ENCODE data around the gene PEAK1.
"Not testable (repeated sequence)": the region's sequence is repeated elsewhere in the genome, so short reads cannot be mapped to it uniquely, and the experiment has no call there.

Gene PEAK1

GRCh38 chr15:77178411-77178810 is 241.5 kb downstream of the PEAK1 start:
- no peak for DNase-seq (ENCODE audit: low read depth in 2 of 2)

GRCh38 chr15:77176148-77176547 is 243.8 kb downstream of the PEAK1 start:
- not testable (repeated sequence) for DNase-seq (ENCODE audit: low read depth in 2 of 2)

- no peak for DNase-seq (ENCODE audit: low read depth in 2 of 2)
These were observed 246.4 kb downstream of the PEAK1 start for GRCh38 chr15:77173487-77173886.

- no peak for DNase-seq (ENCODE audit: low read depth in 2 of 2)
These were observed 248.5 kb downstream of the PEAK1 start for GRCh38 chr15:77171221-77171967.

- no peak for DNase-seq (ENCODE audit: low read depth in 2 of 2)
These were observed 251.3 kb downstream of the PEAK1 start for GRCh38 chr15:77168616-77169015.

- DNase-seq (ENCODE audit: low read depth in 2 of 2): no peak
These were observed 251.8 kb downstream of the PEAK1 start for GRCh38 chr15:77168141-77168540.

- DNase-seq (ENCODE audit: low read depth in 2 of 2): no peak
These were observed 252.5 kb downstream of the PEAK1 start for GRCh38 chr15:77167406-77167805.

- DNase-seq (ENCODE audit: low read depth in 2 of 2): no peak
These were observed 256.0 kb downstream of the PEAK1 start for GRCh38 chr15:77163781-77164384.

- no peak for DNase-seq (ENCODE audit: low read depth in 2 of 2)
These were observed 256.9 kb downstream of the PEAK1 start for GRCh38 chr15:77162872-77163633.

- no peak for DNase-seq (ENCODE audit: low read depth in 2 of 2)
These were observed 259.1 kb downstream of the PEAK1 start for GRCh38 chr15:77160562-77161478.

- DNase-seq (ENCODE audit: low read depth in 2 of 2): not testable (repeated sequence)
These were observed 263.9 kb downstream of the PEAK1 start for GRCh38 chr15:77156000-77156399.

- DNase-seq (ENCODE audit: low read depth in 2 of 2): no peak
These were observed 271.7 kb downstream of the PEAK1 start for GRCh38 chr15:77148191-77148590.

GRCh38 chr15:77145370-77145769 is 274.5 kb downstream of the PEAK1 start:
- DNase-seq (ENCODE audit: low read depth in 2 of 2): no peak

GRCh38 chr15:77144492-77145070 is 275.3 kb downstream of the PEAK1 start:
- DNase-seq (ENCODE audit: low read depth in 2 of 2): no peak

GRCh38 chr15:77144026-77144425 is 275.9 kb downstream of the PEAK1 start:
- DNase-seq (ENCODE audit: low read depth in 2 of 2): no peak

- DNase-seq (ENCODE audit: low read depth in 2 of 2): no peak
These were observed 276.3 kb downstream of the PEAK1 start for GRCh38 chr15:77143616-77144015.

- DNase-seq (ENCODE audit: low read depth in 2 of 2): no peak
These were observed 276.7 kb downstream of the PEAK1 start for GRCh38 chr15:77143191-77143590.

- DNase-seq (ENCODE audit: low read depth in 2 of 2): no peak
These were observed 279.7 kb downstream of the PEAK1 start for GRCh38 chr15:77140220-77140619.

- DNase-seq (ENCODE audit: low read depth in 2 of 2): no peak
These were observed 280.6 kb downstream of the PEAK1 start for GRCh38 chr15:77139312-77139711.

GRCh38 chr15:77138167-77138522 is 281.8 kb downstream of the PEAK1 start:
- no peak for DNase-seq (ENCODE audit: low read depth in 2 of 2)

- no peak for DNase-seq (ENCODE audit: low read depth in 2 of 2)
These were observed 284.7 kb downstream of the PEAK1 start for GRCh38 chr15:77135181-77135580.

Measured in stimulated activated CD4-positive, alpha-beta T cell treated with anti-CD3 and anti-CD28 coated beads, Interleukin-4, amount 100 ng/mL, for 48 hours (primary cell).